Breast epithelium (tissue), 3 donors: ENCODE data around the gene OR5B3.

Experiments
- CTCF ChIP-seq, 3 donors: fragments of 450-650 bp; IDR thresholded peaks; one replicate each; pipeline ENCODE4 v1.5.1; 2016 to 2017; ENCODE audit warnings: antibody characterized with exemption in 3 of 3, mild to moderate bottlenecking in 3 of 3, moderate library complexity in 3 of 3
- POLR2AphosphoS5 ChIP-seq, 3 donors: sonication (generic); formaldehyde crosslinking; IDR thresholded peaks; one replicate each; pipeline ENCODE4 v1.6.1; 2017; ENCODE audit warnings: antibody characterized with exemption in 3 of 3

- TF ChIP-seq CTCF (IDR thresholded peaks at IDR 0.05) (no peak), POLR2AphosphoS5 (IDR thresholded peaks at IDR 0.05) (no peak)
Measured at GRCh38 chr11:58395581-58395980, 11.1 kb downstream of the OR5B3 start.
